EL (cell line): ENCODE data around the gene SLC1A2.

Experiments used
- DNase-seq: peaks from one replicate; pipeline ENCODE4 v3.0.0-alpha.2; 2016

SLC1A2 gene

GRCh38 chr11:35214792-35215193 is 204.6 kb downstream of the SLC1A2 start:
- peak; percentile 98 for DNase-seq

- DNase-seq: no peak
Observed at GRCh38 chr11:35214226-35214770, 205.1 kb downstream of the SLC1A2 start.

GRCh38 chr11:35211952-35212351 is 207.4 kb downstream of the SLC1A2 start:
- DNase-seq: no peak

- DNase-seq: no peak
Observed at GRCh38 chr11:35210876-35211546, 208.3 kb downstream of the SLC1A2 start.

- DNase-seq: no peak
Observed at GRCh38 chr11:35208795-35209194, 210.6 kb downstream of the SLC1A2 start.

GRCh38 chr11:35207471-35208403 is 211.6 kb downstream of the SLC1A2 start:
- no peak for DNase-seq

- DNase-seq: no peak
Observed at GRCh38 chr11:35206616-35207015, 212.7 kb downstream of the SLC1A2 start.

GRCh38 chr11:35204614-35205013 is 214.7 kb downstream of the SLC1A2 start:
- no peak for DNase-seq
